NB4 (cell line): ENCODE results near the gene CA10.

ENCODE experiments used
- MYC ChIP-seq: IDR thresholded peaks from 2 replicates; pipeline ENCODE4 v1.6.1; 2011; ENCODE audit warnings: low read depth, low read length
- POLR2A ChIP-seq: IDR thresholded peaks from 2 replicates; pipeline ENCODE4 v1.6.1; 2011; ENCODE audit warnings: mild to moderate bottlenecking; ENCODE audit not compliant: insufficient read length; ENCODE audit errors: extremely low read depth
- TF ChIP-seq, protein P1 (sequence below): IDR thresholded peaks from one replicate; pipeline ENCODE4 v1.5.1; 2012; ENCODE audit warnings: low read depth, low read length
- TF ChIP-seq, protein P2 (sequence below): IDR thresholded peaks from 2 replicates; pipeline ENCODE4 v1.6.1; 2011; ENCODE audit warnings: low read depth, low read length

DNA sequence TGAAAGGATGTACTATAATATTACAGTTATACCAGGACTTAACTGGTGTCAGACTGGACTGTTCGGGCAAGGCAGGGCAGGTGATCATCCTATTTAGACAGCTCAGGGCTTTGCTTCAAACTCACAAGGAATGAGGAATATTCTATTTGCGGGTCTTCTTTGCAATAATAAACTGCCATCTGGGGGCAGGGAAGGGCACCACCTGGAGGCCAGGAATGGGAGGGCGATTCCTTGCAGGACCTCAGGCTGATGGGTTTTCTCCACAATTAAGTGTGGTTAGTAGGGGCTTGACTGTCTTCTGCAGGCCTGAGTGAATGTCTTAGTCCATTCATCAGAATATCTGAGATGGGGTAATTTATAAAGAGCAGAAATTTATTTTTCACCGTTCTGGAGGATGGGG is 424.1 kb downstream of the CA10 start:
- TF ChIP-seq POLR2A (no peak), MYC (no peak)
- TF ChIP-seq, protein P1, sequence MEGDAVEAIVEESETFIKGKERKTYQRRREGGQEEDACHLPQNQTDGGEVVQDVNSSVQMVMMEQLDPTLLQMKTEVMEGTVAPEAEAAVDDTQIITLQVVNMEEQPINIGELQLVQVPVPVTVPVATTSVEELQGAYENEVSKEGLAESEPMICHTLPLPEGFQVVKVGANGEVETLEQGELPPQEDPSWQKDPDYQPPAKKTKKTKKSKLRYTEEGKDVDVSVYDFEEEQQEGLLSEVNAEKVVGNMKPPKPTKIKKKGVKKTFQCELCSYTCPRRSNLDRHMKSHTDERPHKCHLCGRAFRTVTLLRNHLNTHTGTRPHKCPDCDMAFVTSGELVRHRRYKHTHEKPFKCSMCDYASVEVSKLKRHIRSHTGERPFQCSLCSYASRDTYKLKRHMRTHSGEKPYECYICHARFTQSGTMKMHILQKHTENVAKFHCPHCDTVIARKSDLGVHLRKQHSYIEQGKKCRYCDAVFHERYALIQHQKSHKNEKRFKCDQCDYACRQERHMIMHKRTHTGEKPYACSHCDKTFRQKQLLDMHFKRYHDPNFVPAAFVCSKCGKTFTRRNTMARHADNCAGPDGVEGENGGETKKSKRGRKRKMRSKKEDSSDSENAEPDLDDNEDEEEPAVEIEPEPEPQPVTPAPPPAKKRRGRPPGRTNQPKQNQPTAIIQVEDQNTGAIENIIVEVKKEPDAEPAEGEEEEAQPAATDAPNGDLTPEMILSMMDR = no peak
- TF ChIP-seq, protein P2, sequence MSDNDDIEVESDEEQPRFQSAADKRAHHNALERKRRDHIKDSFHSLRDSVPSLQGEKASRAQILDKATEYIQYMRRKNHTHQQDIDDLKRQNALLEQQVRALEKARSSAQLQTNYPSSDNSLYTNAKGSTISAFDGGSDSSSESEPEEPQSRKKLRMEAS = no peak
